Measurements from ENCODE around the gene ULK4.

DNA sequence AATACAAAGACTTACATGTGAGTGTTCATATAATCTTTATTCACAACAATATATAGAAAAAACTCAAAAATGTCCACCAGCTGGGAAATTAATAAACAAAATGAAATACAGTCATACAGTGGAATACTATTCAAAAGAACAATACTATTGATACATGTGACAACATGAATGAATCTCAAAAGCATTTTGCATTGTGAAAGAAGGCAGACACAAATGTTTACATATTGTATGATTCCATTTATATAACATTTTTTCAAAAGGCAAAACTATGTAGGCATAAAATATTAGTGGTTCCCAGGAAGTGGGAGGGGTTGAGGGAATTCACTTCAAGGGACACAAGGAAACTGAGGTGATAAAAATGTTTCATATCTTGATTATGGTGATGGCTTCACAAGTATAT lies 459.4 kb downstream of the ULK4 start:
- TF ChIP-seq, protein P1, sequence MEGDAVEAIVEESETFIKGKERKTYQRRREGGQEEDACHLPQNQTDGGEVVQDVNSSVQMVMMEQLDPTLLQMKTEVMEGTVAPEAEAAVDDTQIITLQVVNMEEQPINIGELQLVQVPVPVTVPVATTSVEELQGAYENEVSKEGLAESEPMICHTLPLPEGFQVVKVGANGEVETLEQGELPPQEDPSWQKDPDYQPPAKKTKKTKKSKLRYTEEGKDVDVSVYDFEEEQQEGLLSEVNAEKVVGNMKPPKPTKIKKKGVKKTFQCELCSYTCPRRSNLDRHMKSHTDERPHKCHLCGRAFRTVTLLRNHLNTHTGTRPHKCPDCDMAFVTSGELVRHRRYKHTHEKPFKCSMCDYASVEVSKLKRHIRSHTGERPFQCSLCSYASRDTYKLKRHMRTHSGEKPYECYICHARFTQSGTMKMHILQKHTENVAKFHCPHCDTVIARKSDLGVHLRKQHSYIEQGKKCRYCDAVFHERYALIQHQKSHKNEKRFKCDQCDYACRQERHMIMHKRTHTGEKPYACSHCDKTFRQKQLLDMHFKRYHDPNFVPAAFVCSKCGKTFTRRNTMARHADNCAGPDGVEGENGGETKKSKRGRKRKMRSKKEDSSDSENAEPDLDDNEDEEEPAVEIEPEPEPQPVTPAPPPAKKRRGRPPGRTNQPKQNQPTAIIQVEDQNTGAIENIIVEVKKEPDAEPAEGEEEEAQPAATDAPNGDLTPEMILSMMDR (conservative IDR thresholded peaks at IDR 0.05 in 1 of 2, IDR thresholded peaks at IDR 0.05 in 1 of 2; ENCODE audit: low read depth in 1 of 2, low read length in 2 of 2), result no peak
- TF ChIP-seq EZH2 (IDR thresholded peaks at IDR 0.05; ENCODE audit: low read length, missing control alignments), result no peak
